ENCODE data around the gene GALNT18. TPM values are rescaled to one million over a fixed set of nuclear protein-coding genes. Genes with fewer than 3 reads are reported as not detected.
A peak's percentile ranks its signal among the peaks of the same experiment; 100 is the strongest.

Gene GALNT18
- total RNA-seq, 1 donor, result 11.7 TPM

- no peak overlapping the region for H3K4me3 ChIP-seq (ENCODE audit: low read depth, low read length)
- DNase-seq (ENCODE audit: low read depth), result no peak
- TF ChIP-seq CTCF (IDR thresholded peaks at IDR 0.05; ENCODE audit: insufficient read depth, low read depth, low read length), result no peak
Observed at GRCh38 chr11:11421509-11421908, 200.3 kb downstream of the GALNT18 start.

GRCh38 chr11:11420899-11421285, 200.9 kb downstream of the GALNT18 start:
- no peak overlapping the region for H3K4me3 ChIP-seq (ENCODE audit: low read depth, low read length)
- TF ChIP-seq CTCF (IDR thresholded peaks at IDR 0.05; ENCODE audit: insufficient read depth, low read depth, low read length), result no peak
- DNase-seq (ENCODE audit: low read depth), result no peak

- no peak for TF ChIP-seq CTCF (IDR thresholded peaks at IDR 0.05; ENCODE audit: insufficient read depth, low read depth, low read length)
- H3K4me3 ChIP-seq (ENCODE audit: low read depth, low read length), result no peak overlapping the region
- DNase-seq (ENCODE audit: low read depth), result no peak
Observed at GRCh38 chr11:11420191-11420898, 201.5 kb downstream of the GALNT18 start.

GRCh38 chr11:11419747-11420146, 202.1 kb downstream of the GALNT18 start:
- DNase-seq (ENCODE audit: low read depth), result no peak
- no peak for TF ChIP-seq CTCF (IDR thresholded peaks at IDR 0.05; ENCODE audit: insufficient read depth, low read depth, low read length)
- H3K4me3 ChIP-seq (ENCODE audit: low read depth, low read length), result no peak overlapping the region

- TF ChIP-seq CTCF (IDR thresholded peaks at IDR 0.05; ENCODE audit: insufficient read depth, low read depth, low read length), result no peak
- H3K4me3 ChIP-seq (ENCODE audit: low read depth, low read length), result no peak overlapping the region
- peak; percentile 48 for DNase-seq (ENCODE audit: low read depth)
Observed at GRCh38 chr11:11416917-11417316, 204.9 kb downstream of the GALNT18 start.

GRCh38 chr11:11416502-11416901, 205.3 kb downstream of the GALNT18 start:
- peak; percentile 32 for DNase-seq (ENCODE audit: low read depth)
- H3K4me3 ChIP-seq (ENCODE audit: low read depth, low read length), result no peak overlapping the region
- no peak for TF ChIP-seq CTCF (IDR thresholded peaks at IDR 0.05; ENCODE audit: insufficient read depth, low read depth, low read length)

GRCh38 chr11:11415901-11416300, 205.9 kb downstream of the GALNT18 start:
- no peak for TF ChIP-seq CTCF (IDR thresholded peaks at IDR 0.05; ENCODE audit: insufficient read depth, low read depth, low read length)
- H3K4me3 ChIP-seq (ENCODE audit: low read depth, low read length), result no peak overlapping the region
- DNase-seq (ENCODE audit: low read depth), result peak; percentile 17
